GM18861 (cell line): ENCODE results near the gene PTPRCAP.

Experiments
- ATAC-seq: cut with Tn5 transposase; IDR thresholded peaks from one replicate; pipeline ENCODE4 v1.9.1; 2021; ENCODE audit not compliant: unreplicated experiment

Gene PTPRCAP

GRCh38 chr11:67398661-67399563 is 38.6 kb downstream of the PTPRCAP start:
- no peak for ATAC-seq

GRCh38 chr11:67397986-67398660 is 39.4 kb downstream of the PTPRCAP start:
- ATAC-seq = no peak

GRCh38 chr11:67397536-67397935 is 39.9 kb downstream of the PTPRCAP start:
- ATAC-seq = no peak

GRCh38 chr11:67396587-67397389 is 40.7 kb downstream of the PTPRCAP start:
- ATAC-seq = no peak

- no peak for ATAC-seq
Observed at GRCh38 chr11:67396259-67396581, 41.3 kb downstream of the PTPRCAP start.

- ATAC-seq = no peak
Observed at GRCh38 chr11:67395555-67396258, 41.8 kb downstream of the PTPRCAP start.

- ATAC-seq = no peak
Observed at GRCh38 chr11:67393990-67394389, 43.5 kb downstream of the PTPRCAP start.

GRCh38 chr11:67393437-67393836 is 44.0 kb downstream of the PTPRCAP start:
- no peak for ATAC-seq

GRCh38 chr11:67392183-67392715 is 45.2 kb downstream of the PTPRCAP start:
- no peak for ATAC-seq

GRCh38 chr11:67391304-67392182 is 45.9 kb downstream of the PTPRCAP start, which contains the start of gene RAD9A:
Gene RAD9A (plus strand): TSS chr11:67391986. CDS start chr11:67392045, 59 bp downstream.
- peak; percentile 40 for ATAC-seq

GRCh38 chr11:67390947-67391303 is 46.6 kb downstream of the PTPRCAP start:
- no peak for ATAC-seq

- ATAC-seq = no peak
Observed at GRCh38 chr11:67389477-67389876, 48.0 kb downstream of the PTPRCAP start.

GRCh38 chr11:67387518-67387917 is 50.0 kb downstream of the PTPRCAP start:
- ATAC-seq = no peak

- no peak for ATAC-seq
Observed at GRCh38 chr11:67387069-67387468, 50.4 kb downstream of the PTPRCAP start.
